GM03348 (cell line): Measurements from ENCODE around the gene KLHL24.
A peak's percentile ranks its signal among the peaks of the same experiment; 100 is the strongest.
"Not testable (repeated sequence)": the region's sequence is repeated elsewhere in the genome, so short reads cannot be mapped to it uniquely, and the experiment has no call there.

Experiments
- DNase-seq: peaks from one replicate; pipeline ENCODE4 v3.0.0; 2012; ENCODE audit warnings: low spot score

The KLHL24 gene

GRCh38 chr3:183697610-183698317, 62.3 kb downstream of the KLHL24 start, which contains the start of gene YEATS2:
Gene YEATS2 (plus strand): TSS chr3:183697797. CDS start chr3:183715163, 17,366 bp downstream.
- peak; percentile 98 for DNase-seq

- DNase-seq: peak; percentile 69
These were observed 62.9 kb downstream of the KLHL24 start for GRCh38 chr3:183698318-183698751.

- peak; percentile 37 for DNase-seq
These were observed 63.3 kb downstream of the KLHL24 start for GRCh38 chr3:183698756-183699155.

- DNase-seq: no peak
These were observed 64.0 kb downstream of the KLHL24 start for GRCh38 chr3:183699238-183699947.

GRCh38 chr3:183701744-183702143, 66.3 kb downstream of the KLHL24 start:
- DNase-seq: no peak

- not testable (repeated sequence) for DNase-seq
These were observed 68.5 kb downstream of the KLHL24 start for GRCh38 chr3:183703892-183704291.

- no peak for DNase-seq
These were observed 74.8 kb downstream of the KLHL24 start for GRCh38 chr3:183710231-183710630.

GRCh38 chr3:183711516-183711915, 76.1 kb downstream of the KLHL24 start:
- no peak for DNase-seq

GRCh38 chr3:183714622-183715021, 79.2 kb downstream of the KLHL24 start:
- DNase-seq: no peak

GRCh38 chr3:183718012-183718411, 82.6 kb downstream of the KLHL24 start:
- DNase-seq: no peak

- no peak for DNase-seq
These were observed 90.0 kb downstream of the KLHL24 start for GRCh38 chr3:183725387-183725786.

- DNase-seq: no peak
These were observed 92.8 kb downstream of the KLHL24 start for GRCh38 chr3:183728204-183728603.

GRCh38 chr3:183730361-183730760, 94.9 kb downstream of the KLHL24 start:
- DNase-seq: no peak

GRCh38 chr3:183731611-183732010, 96.2 kb downstream of the KLHL24 start:
- no peak for DNase-seq

GRCh38 chr3:183733553-183733952, 98.1 kb downstream of the KLHL24 start:
- DNase-seq: no peak
